ENCODE results near the gene MCM3.

DNA sequence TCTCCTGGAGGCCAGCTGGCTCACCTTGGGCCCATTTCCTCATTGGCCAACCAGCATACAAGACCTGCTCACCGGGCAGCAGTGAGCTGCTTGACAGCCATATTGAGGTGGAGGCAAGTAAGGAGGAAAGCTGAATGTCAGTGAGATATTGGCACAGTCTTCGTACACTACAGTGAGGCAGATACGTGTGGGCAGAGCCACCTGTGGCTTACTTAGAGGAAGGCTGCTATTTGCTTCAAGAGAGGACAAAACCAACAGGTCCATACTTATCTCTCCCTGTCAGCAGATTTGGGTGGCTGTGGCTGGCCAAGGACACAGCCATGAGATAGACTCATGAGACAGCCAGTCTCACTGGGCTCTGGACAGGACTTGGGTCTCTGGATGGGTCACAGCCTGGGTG is 15.1 kb upstream of the MCM3 start:
- TF ChIP-seq MXI1 (conservative IDR thresholded peaks at IDR 0.05; ENCODE audit: poor library complexity, severe bottlenecking) (no peak), EP300 (conservative IDR thresholded peaks at IDR 0.05; ENCODE audit: poor library complexity, severe bottlenecking) (no peak), POLR2AphosphoS5 (IDR thresholded peaks at IDR 0.05) (no peak), EZH2 (IDR thresholded peaks at IDR 0.05; ENCODE audit: borderline replicate concordance, insufficient read depth, low read length, poor library complexity, severe bottlenecking) (no peak)
- TF ChIP-seq, protein P1, sequence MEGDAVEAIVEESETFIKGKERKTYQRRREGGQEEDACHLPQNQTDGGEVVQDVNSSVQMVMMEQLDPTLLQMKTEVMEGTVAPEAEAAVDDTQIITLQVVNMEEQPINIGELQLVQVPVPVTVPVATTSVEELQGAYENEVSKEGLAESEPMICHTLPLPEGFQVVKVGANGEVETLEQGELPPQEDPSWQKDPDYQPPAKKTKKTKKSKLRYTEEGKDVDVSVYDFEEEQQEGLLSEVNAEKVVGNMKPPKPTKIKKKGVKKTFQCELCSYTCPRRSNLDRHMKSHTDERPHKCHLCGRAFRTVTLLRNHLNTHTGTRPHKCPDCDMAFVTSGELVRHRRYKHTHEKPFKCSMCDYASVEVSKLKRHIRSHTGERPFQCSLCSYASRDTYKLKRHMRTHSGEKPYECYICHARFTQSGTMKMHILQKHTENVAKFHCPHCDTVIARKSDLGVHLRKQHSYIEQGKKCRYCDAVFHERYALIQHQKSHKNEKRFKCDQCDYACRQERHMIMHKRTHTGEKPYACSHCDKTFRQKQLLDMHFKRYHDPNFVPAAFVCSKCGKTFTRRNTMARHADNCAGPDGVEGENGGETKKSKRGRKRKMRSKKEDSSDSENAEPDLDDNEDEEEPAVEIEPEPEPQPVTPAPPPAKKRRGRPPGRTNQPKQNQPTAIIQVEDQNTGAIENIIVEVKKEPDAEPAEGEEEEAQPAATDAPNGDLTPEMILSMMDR (IDR thresholded peaks at IDR 0.05; ENCODE audit: poor library complexity, severe bottlenecking) = no peak
